Neuronal stem cell (in vitro differentiated cells): ENCODE results near the gene TMEM165.
A peak's percentile ranks its signal among the peaks of the same experiment; 100 is the strongest.

Source experiments
- DNase-seq: peaks from one replicate; pipeline ENCODE4 v3.0.0-alpha.2; 2013; ENCODE audit warnings: low spot score
- H2AFZ ChIP-seq: one replicate; pipeline ENCODE4 v1.6.1; 2013; ENCODE audit warnings: mild to moderate bottlenecking, low read length, inconsistent platforms
- H2AK5ac ChIP-seq: 2 replicates; pipeline ENCODE4 v1.6.1; 2013; ENCODE audit warnings: low read depth, mild to moderate bottlenecking, inconsistent platforms, low read length, moderate library complexity, mixed read lengths
- H2BK120ac ChIP-seq: 2 replicates; pipeline ENCODE4 v1.6.1; 2013; ENCODE audit warnings: low read depth, mild to moderate bottlenecking, inconsistent platforms, low read length, moderate library complexity, mixed read lengths
- H2BK12ac ChIP-seq: one replicate; pipeline ENCODE4 v1.6.1; 2013; ENCODE audit warnings: low read length, inconsistent platforms
- H2BK15ac ChIP-seq: 2 replicates; pipeline ENCODE4 v1.6.1; 2013; ENCODE audit warnings: mild to moderate bottlenecking, low read length, inconsistent platforms, mixed read lengths
- H2BK5ac ChIP-seq: one replicate; pipeline ENCODE4 v1.6.1; 2013; ENCODE audit warnings: inconsistent platforms, mild to moderate bottlenecking, low read length, moderate library complexity
- H3K14ac ChIP-seq: one replicate; pipeline ENCODE4 v1.6.1; 2013; ENCODE audit warnings: low read length, inconsistent platforms
- H3K18ac ChIP-seq: 2 replicates; pipeline ENCODE4 v1.6.1; 2013; ENCODE audit warnings: low read length, inconsistent platforms
- H3K23ac ChIP-seq: 2 replicates; pipeline ENCODE4 v1.6.1; 2013; ENCODE audit warnings: low read depth, mild to moderate bottlenecking, mixed read lengths, low read length, inconsistent platforms; ENCODE audit not compliant: poor library complexity
- H3K27ac ChIP-seq: replicated peaks from 3 replicates; pipeline ENCODE4 v1.5.1; 2013; ENCODE audit warnings: low read length, inconsistent platforms
- H3K27me3 ChIP-seq, 3 experiments: 2 replicates each; pipeline ENCODE4 v1.6.1; 2013; ENCODE audit warnings: low read length in 3 of 3, mild to moderate bottlenecking in 2 of 3, inconsistent platforms in 1 of 3, low read depth in 1 of 3, mixed read lengths in 1 of 3, moderate library complexity in 1 of 3; ENCODE audit not compliant: control insufficient read depth in 3 of 3, insufficient read depth in 3 of 3
- H3K36me3 ChIP-seq, 2 donors: replicated peaks in 1 of 2; 2 replicates each; pipeline ENCODE4 v1.6.1; 2013; ENCODE audit warnings: low read length in 2 of 2; ENCODE audit not compliant: control insufficient read depth in 2 of 2, insufficient read depth in 2 of 2
- H3K4ac ChIP-seq: 2 replicates; pipeline ENCODE4 v1.6.1; 2013; ENCODE audit warnings: inconsistent platforms, mild to moderate bottlenecking, low read length, moderate library complexity
- H3K4me1 ChIP-seq, 2 donors: 1 replicate in 1 of 2; 2 replicates in 1 of 2; pipeline ENCODE4 v1.6.1; 2013; ENCODE audit warnings: low read length in 2 of 2, low read depth in 1 of 2; ENCODE audit not compliant: control insufficient read depth in 2 of 2, insufficient read depth in 1 of 2
- H3K4me2 ChIP-seq: one replicate; pipeline ENCODE4 v1.6.1; 2013; ENCODE audit warnings: mild to moderate bottlenecking, low read length, inconsistent platforms; ENCODE audit not compliant: insufficient read depth, poor library complexity, severe bottlenecking
- H3K4me3 ChIP-seq, 2 donors: 2 replicates each; pipeline ENCODE4 v1.5.1; 2013; ENCODE audit warnings: low read length in 2 of 2, mild to moderate bottlenecking in 2 of 2, inconsistent platforms in 1 of 2, moderate library complexity in 1 of 2
- H3K79me1 ChIP-seq: one replicate; pipeline ENCODE4 v1.6.1; 2013; ENCODE audit warnings: low read depth, mild to moderate bottlenecking, inconsistent platforms, low read length, moderate library complexity
- H3K9ac ChIP-seq: one replicate; pipeline ENCODE4 v1.6.1; 2013; ENCODE audit warnings: mild to moderate bottlenecking, low read depth, low read length, inconsistent platforms; ENCODE audit not compliant: poor library complexity
- H3K9me3 ChIP-seq, 2 donors: replicated peaks in 1 of 2; 2 replicates each; pipeline versions ENCODE3 to v1.6.1; 2013; ENCODE audit warnings: low read length in 2 of 2, mild to moderate bottlenecking in 2 of 2, inconsistent platforms in 1 of 2, low read depth in 1 of 2, mixed read lengths in 1 of 2, moderate library complexity in 1 of 2; ENCODE audit not compliant: control insufficient read depth in 2 of 2, insufficient read depth in 1 of 2
- H4K8ac ChIP-seq: one replicate; pipeline ENCODE4 v1.6.1; 2013; ENCODE audit warnings: low read depth, mild to moderate bottlenecking, inconsistent platforms, low read length, moderate library complexity
- H4K91ac ChIP-seq: one replicate; pipeline ENCODE4 v1.6.1; 2013; ENCODE audit warnings: low read length, low read depth, mild to moderate bottlenecking, inconsistent platforms; ENCODE audit not compliant: poor library complexity
- WGBS, 2 donors: extraction: QIAGEN DNeasy Blood & Tissue Kit; methylation state at CpG; one replicate each; pipeline ENCODE4 v1.1.7; 2013; ENCODE audit warnings: missing lambda C conversion rate in 2 of 2, mixed read lengths in 1 of 2; ENCODE audit not compliant: insufficient read length in 2 of 2, insufficient replicate concordance in 1 of 2; ENCODE audit errors: extremely low coverage in 2 of 2; 5-methylcytosine and 5-hydroxymethylcytosine counted together

Gene TMEM165

DNA sequence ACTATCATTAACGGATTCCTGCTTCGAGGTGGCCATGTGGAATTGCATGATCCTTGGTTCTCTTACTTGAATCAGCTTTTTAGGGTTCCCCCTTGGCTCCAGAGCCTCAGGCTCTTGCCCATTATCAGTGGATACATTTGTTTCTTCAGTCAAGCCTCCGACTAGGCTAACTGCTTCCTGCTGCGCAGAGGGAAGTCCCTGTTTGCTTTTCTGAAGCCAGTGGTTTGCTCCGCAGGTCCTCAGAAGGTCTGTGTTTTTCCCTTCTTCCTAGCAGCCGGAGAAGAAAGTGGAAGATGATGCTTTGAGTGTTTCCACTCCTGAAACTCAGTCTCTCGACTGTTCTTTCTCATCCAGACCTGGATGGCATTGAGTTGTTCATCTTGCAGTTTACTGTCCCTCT lies 29.1 kb upstream of the TMEM165 start:
- Histone ChIP-seq H3K27me3 (no peaks in the 10 kb centered on the region), H2AFZ (peak overlapping the region; percentile 39)

DNA sequence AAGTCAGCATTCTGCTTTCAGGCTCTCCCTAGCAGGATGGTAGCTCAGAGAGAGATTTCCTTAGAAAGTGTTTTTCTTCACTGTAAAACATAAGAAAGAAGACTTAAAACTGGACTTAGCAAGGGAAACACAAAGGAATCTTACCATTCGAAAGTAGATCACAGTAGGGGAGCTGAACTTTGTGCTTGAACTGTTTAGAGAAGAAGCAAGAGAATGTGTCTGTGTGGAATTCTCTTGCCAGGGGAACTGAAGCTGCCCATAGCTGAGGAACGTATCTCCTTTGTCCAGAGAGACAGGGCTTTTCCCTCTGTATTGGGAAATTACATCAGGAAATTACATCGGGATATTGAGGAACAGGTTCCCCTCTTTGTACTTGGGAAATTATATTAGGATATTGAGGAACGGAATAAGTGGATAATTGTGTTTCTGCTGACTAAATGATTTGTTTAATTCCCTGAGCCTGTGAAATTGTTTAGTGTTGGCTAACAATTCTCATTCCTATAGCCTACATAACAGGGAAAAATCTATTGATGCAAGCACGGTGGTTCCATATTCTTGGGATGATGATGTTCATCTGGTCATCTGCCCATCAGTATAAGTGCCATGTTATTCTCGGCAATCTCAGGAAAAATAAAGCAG lies 28.6 kb upstream of the TMEM165 start:
- Histone ChIP-seq H3K36me3 (peaks cover 0 to 40% of the 10 kb centered on the region in 2 donors), H3K9ac (no peak overlapping the region)
- WGBS, 2 donors, result no CpG with 5 or more reads among the region's 6 CpGs

More for the DNA sequence above, 29.1 kb upstream of the TMEM165 start:
- no peak overlapping the region for H2BK12ac ChIP-seq
- no peak overlapping the region for H4K8ac ChIP-seq
- DNase-seq, result no peak
- H3K4me1 ChIP-seq, result peaks cover 15 to 20% of the 10 kb centered on the region in 2 donors
- no peak overlapping the region for H3K4me3 ChIP-seq
- H3K4me2 ChIP-seq, result no peak overlapping the region
- H3K79me1 ChIP-seq, result no peaks in the 10 kb centered on the region
- peaks cover 0 to 42% of the 10 kb centered on the region in 2 donors for H3K36me3 ChIP-seq
- peaks cover 0 to 5% of the 10 kb centered on the region in 2 donors for H3K9me3 ChIP-seq
- no peak overlapping the region for H2BK15ac ChIP-seq
- no peak overlapping the region for H4K91ac ChIP-seq
- no peak overlapping the region for H2BK120ac ChIP-seq
- H3K23ac ChIP-seq, result no peak overlapping the region
- H2AK5ac ChIP-seq, result no peak overlapping the region
- H3K18ac ChIP-seq, result no peak overlapping the region
- no peak overlapping the region for H3K9ac ChIP-seq
- no CpG with 5 or more reads among the region's 7 CpGs for WGBS, 2 donors
- H3K4ac ChIP-seq, result no peak overlapping the region
- no peak overlapping the region for H3K14ac ChIP-seq
- H2BK5ac ChIP-seq, result no peak overlapping the region
- no peak overlapping the region for H3K27ac ChIP-seq

DNA sequence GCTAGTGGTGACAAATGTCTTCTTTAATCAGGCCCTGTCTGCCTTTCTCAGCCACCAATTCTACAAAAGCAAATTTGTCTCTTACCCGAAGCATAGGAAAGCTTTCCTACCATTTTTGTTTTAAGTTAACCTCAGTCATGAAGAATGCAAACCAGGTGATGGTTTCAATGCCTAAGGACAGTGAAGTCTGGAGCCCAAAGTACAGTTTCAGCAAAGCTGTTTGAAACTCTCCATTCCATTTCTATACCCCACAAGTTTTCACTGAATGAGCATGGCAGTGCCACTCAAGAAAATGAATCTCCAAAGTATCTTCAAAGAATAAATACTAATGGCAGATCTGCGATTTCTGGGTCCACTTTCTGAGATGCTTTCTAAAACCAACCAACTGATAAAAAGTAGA lies 25.8 kb upstream of the TMEM165 start:
- Histone ChIP-seq H2AK5ac (no peak overlapping the region), H3K18ac (no peak overlapping the region), H3K9me3 (peaks cover 0 to 4% of the 10 kb centered on the region in 2 donors), H3K79me1 (no peaks in the 10 kb centered on the region), H3K4me3 (no peak overlapping the region), H3K9ac (no peak overlapping the region), H4K91ac (no peak overlapping the region), H3K27me3 (no peaks in the 10 kb centered on the region), H2AFZ (no peak overlapping the region), H4K8ac (no peak overlapping the region), H3K23ac (no peak overlapping the region), H3K4ac (no peak overlapping the region), H3K4me1 (peaks cover 11 to 15% of the 10 kb centered on the region in 2 donors), H2BK15ac (no peak overlapping the region), H2BK12ac (no peak overlapping the region), H2BK120ac (no peak overlapping the region), H3K36me3 (peaks cover 0 to 30% of the 10 kb centered on the region in 2 donors), H3K14ac (no peak overlapping the region), H3K27ac (no peak overlapping the region), H3K4me2 (no peak overlapping the region), H2BK5ac (no peak overlapping the region)
- no CpG with 5 or more reads among the region's 2 CpGs for WGBS, 2 donors
- no peak for DNase-seq

More for the DNA sequence above, 28.6 kb upstream of the TMEM165 start:
- H3K18ac ChIP-seq, result no peak overlapping the region
- no peak for DNase-seq
- no peaks in the 10 kb centered on the region for H3K27me3 ChIP-seq
- no peak overlapping the region for H2BK15ac ChIP-seq
- no peak overlapping the region for H3K4ac ChIP-seq
- H4K8ac ChIP-seq, result no peak overlapping the region
- no peak overlapping the region for H3K4me3 ChIP-seq
- H3K79me1 ChIP-seq, result no peaks in the 10 kb centered on the region
- no peak overlapping the region for H3K4me2 ChIP-seq
- H3K23ac ChIP-seq, result no peak overlapping the region
- H3K14ac ChIP-seq, result no peak overlapping the region
- H2AK5ac ChIP-seq, result no peak overlapping the region
- H3K9me3 ChIP-seq, result peaks cover 0 to 5% of the 10 kb centered on the region in 2 donors
- peaks cover 15 to 21% of the 10 kb centered on the region in 2 donors for H3K4me1 ChIP-seq
- H2BK120ac ChIP-seq, result no peak overlapping the region
- H3K27ac ChIP-seq, result no peak overlapping the region
- H2AFZ ChIP-seq, result peak overlapping the region; percentile 39
- no peak overlapping the region for H2BK5ac ChIP-seq
- H4K91ac ChIP-seq, result no peak overlapping the region
- no peak overlapping the region for H2BK12ac ChIP-seq

DNA sequence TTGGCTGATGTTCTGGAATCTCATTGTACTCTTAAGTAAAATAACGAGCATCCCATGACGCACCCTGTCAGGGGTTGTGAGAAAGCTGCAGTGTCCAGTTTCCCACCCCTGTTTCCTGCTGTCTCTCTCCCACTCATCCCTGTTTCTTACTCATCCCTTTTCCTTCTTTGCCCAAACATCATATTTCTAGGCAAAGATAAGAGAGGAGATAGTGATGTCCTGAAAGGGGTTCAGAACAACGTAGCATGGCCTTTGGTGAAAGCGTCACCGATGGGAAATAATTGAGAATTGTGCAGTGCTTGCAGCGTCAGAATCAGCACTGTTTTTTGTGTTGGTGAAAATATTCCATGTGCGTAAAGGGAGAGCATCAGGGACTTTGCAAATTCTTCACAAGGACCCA lies 23.5 kb upstream of the TMEM165 start:
- Histone ChIP-seq H2BK5ac (no peak overlapping the region), H4K8ac (no peak overlapping the region), H3K27ac (no peak overlapping the region), H3K4me2 (no peak overlapping the region), H3K36me3 (peaks cover 0 to 30% of the 10 kb centered on the region in 2 donors), H3K9ac (no peak overlapping the region), H4K91ac (no peak overlapping the region), H2BK120ac (no peak overlapping the region), H2BK15ac (no peak overlapping the region), H2AK5ac (no peak overlapping the region), H3K4ac (no peak overlapping the region), H3K79me1 (no peaks in the 10 kb centered on the region), H3K27me3 (no peaks in the 10 kb centered on the region), H3K14ac (no peak overlapping the region), H3K9me3 (no peaks in the 10 kb centered on the region), H2BK12ac (no peak overlapping the region), H3K23ac (no peak overlapping the region), H3K4me3 (no peak overlapping the region), H2AFZ (no peak overlapping the region), H3K4me1 (peaks cover 4% of the 10 kb centered on the region in 2 donors), H3K18ac (no peak overlapping the region)
- WGBS, 2 donors, result no CpG with 5 or more reads among the region's 7 CpGs
- DNase-seq, result no peak
